AML-193 (cell line): ENCODE results near the gene HAUS3.
"Not testable (repeated sequence)": the region's sequence is repeated elsewhere in the genome, so short reads cannot be mapped to it uniquely, and the experiment has no call there.

Experiments used
- DNase-seq, 2 experiments: peaks; one replicate each; lab custom pipeline; 2025; lab: John Stamatoyannopoulos, UW

The HAUS3 gene

DNA sequence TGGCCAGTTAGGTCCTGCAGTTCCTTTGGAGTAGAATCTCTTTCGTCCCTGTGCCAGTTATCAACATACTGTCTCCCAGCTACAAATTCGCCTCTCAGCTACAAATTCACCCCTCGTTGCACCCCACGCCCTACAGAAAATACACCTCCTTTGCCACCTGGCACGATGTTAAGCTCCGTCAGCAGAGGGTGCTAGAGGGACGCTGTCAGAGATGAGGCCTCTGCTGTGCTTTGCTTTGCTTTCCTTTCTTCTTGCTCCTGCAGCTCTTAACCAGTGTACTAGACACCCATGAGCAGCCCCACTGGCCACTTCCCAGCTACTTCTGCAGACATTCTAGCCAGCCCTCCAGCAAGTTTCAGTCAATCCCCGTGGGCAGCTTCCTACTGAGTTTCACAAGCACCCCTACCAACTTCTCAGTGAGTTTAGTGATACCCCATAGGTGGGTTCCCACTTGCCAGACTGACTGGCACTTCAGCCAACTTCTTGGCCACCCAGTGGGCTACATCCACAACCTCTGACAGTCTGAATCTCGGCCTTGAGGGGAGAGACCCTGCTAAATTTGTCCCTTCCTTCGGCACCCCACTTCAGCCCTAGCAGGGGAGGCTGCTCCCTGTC, 21.8 kb downstream of the HAUS3 start:
- peak; percentile 66 to 75 for DNase-seq

DNA sequence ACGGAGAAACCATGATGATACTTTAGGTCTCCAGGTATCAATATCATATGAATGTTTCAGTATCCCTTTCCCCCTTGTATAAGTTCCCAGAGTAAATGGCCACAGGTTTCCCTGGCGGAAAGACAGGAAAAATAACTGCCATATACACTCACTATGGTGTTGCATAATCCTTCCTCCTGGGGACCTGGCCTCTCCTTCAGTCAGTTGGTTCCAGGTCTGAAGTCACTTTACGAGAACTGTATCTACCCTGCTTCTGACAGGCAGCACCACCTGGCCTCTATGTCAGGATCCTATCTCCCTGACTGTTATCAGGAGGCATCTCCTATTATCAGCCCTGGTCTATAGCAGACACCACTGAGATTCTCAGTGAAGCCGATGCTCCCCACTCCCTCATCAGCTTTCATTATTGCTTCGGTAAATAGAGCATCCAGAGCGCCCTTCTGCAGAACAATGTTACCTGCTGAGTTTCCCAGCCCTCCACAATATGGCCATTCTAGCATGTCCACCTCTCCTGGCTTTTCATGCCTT, 22.6 kb downstream of the HAUS3 start:
- DNase-seq = no peak

GRCh38 chr4:2218436-2218835, 23.5 kb downstream of the HAUS3 start:
- no peak for DNase-seq

- no peak for DNase-seq
These were observed 24.2 kb downstream of the HAUS3 start for GRCh38 chr4:2217726-2218125.

DNA sequence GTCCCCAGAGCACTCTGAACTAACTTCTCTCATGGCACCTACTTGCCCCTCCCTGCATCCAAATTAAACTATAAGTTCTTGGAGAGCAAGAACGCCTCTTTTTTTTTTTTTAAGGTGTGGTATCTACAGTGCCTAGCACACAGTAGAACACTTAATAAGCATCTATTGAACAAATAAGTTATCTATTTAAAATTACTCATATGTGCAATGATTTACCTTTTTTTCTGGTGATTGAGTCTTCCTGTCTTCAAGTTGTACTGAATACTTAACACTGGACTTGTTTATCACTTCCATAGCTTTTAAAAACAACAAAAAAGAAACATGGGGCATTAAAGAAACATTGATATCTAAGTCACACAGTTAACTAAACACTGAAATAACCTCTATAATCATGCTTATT, 29.1 kb downstream of the HAUS3 start:
- DNase-seq = no peak

DNA sequence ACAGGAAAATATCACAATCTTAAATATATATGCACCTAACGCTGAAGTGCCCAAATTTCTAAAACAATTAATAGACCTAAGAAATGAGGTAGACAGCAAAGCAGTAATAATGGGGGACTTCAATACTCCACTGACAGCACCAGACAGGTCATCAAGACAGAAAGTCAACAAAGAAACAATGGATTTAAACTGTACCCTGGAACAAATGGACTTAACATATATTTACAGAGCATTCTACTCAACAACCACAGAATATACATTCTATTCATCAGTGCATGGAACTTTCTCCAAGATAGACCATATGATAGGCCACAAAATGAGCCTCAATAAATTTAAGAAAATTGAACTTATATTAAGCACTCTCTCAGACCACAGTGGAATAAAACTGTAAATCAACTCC, 39.1 kb downstream of the HAUS3 start:
- not testable (repeated sequence) for DNase-seq

- DNase-seq = no peak
These were observed 47.4 kb downstream of the HAUS3 start for GRCh38 chr4:2194496-2194895.

DNA sequence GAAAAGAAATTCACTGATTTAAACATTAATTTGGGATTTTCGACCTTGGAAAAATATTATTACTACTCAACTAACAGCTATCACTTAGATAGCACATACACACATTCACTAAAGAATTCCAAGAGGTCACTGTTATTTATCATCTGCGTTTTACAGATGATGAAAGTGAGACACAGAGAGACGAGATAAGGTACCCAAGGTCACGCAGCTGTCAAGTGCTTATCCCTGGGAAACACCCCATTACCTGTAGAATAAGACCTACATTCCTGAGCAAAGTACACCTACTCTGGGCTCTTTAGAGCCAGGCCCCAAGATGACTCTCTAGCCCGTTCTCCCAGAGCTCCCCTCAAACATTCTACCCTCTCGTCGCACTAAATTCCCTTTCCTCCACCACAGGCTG, 48.6 kb downstream of the HAUS3 start:
- no peak for DNase-seq

DNA sequence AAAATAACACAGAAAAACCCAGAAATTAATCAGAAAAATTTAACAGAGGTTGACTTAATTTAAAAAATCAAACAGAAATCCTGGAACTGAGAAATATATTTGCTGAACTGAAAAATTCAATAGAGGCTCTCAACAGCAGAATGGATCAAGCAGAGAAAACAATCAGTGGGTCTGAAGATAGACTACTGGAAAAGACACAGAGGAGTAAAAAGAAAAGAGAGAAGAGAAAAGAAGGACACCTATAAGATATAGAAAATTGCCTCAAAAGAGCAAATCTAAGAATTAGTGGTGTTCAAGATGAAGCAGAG, 55.1 kb downstream of the HAUS3 start:
- DNase-seq = no peak

- no peak for DNase-seq
These were observed 55.6 kb downstream of the HAUS3 start for GRCh38 chr4:2186133-2186864.

DNA sequence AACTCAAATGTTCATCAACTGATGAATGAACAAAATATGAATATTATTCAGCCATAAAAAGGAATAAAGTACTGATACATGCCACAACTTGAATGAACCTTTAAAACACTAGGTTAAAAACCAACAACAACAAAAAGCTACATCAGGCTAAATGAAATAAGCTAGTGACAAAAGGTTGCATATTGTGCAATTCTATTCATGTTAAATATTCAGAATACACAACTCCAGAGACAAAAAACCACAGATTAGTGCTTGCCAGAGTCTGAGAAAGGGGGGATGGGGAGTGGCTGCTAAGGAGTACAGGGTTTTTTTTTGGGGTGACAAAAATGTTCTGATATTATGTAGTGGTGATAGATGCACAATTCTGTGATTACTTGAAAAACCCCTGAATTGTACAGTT, 58.5 kb downstream of the HAUS3 start:
- no peak for DNase-seq

DNA sequence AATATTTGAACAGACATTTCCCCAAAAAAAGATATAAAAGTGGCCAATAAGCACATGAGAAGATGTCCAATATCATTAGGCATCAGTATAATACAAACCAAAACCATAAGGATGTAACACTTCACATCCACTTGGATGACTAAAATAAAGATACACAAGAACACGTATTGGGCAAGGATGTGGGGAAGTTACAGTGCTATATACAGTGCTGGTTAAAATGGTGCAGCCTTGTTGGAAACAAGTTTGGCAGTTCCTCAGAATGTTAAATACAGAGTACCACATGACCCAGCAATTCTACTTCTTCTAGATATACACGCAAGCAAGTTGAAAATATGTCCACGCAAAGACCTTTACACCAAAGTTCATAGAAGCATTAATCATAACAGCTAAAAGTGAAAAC, 58.9 kb downstream of the HAUS3 start:
- peak; percentile 6 to 12 for DNase-seq

DNA sequence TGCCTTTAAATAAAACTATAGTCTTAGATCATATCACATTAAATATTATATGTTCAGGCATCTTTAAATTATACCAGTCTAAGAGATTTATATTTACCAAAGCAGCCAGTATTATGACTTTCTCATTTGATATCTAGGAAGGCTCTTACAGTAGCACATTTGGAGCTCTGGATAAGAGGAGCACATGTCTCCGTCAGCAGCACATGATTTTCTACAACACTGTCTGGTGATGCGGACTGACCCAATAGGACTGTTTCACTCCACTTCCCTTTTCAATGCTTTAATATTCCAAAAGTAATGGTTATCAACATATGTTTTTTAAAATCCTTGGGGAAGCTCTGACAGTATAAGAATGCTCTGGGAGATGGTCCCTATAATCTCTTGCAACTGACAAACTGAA, 61.5 kb downstream of the HAUS3 start:
- no peak for DNase-seq

DNA sequence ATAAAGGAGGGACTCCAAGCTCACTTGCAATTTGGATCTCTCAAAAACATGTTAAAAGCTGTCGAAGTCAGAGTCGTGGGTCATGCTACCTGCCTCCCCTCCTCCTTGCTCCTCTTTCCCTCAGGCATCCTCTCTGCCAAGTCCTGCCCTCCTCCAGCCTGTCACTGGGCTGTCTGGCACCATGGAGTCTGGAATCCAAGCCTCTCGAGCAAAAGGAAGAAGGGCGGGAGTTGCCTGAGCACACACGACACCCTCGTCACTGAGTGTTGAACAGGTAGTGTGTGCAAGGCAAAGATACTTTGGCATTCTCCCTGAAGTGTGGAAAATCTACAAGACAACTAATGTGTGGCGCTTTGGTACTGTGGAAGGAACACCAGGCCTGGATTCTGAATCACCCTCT, 62.2 kb downstream of the HAUS3 start:
- DNase-seq = no peak

- DNase-seq = no peak
These were observed 62.9 kb downstream of the HAUS3 start for GRCh38 chr4:2178986-2179385.
